Measurements from ENCODE around the gene MYBPC2.

- no peak for TF ChIP-seq EZH2phosphoT487 (conservative IDR thresholded peaks at IDR 0.05; ENCODE audit: low read length)
- TF ChIP-seq CTCF (IDR thresholded peaks at IDR 0.05; ENCODE audit: insufficient read depth, low read length, poor library complexity, severe bottlenecking), result no peak
Measured at GRCh38 chr19:50466706-50467039, 34.0 kb downstream of the MYBPC2 start.
